Peyer's patch (tissue), 4 donors: ENCODE measurements around the gene SPINT1. TPM values are rescaled to one million over a fixed set of nuclear protein-coding genes. Genes with fewer than 3 reads are reported as not detected.

Experiments used
- DNase-seq, 3 donors: peaks; one replicate each; pipeline ENCODE4 v3.0.0-alpha.2; 2017 to 2019
- H3K27ac ChIP-seq, 4 donors: fragments of 200-600 bp; sonication (generic); one replicate each; pipeline ENCODE4 v1.5.1; 2016 to 2019
- H3K27me3 ChIP-seq, 2 donors: fragments of 200-600 bp; sonication (generic); one replicate each; pipeline ENCODE4 v1.5.1; 2019
- H3K36me3 ChIP-seq, 3 donors: fragments of 200-600 bp; sonication (generic); one replicate each; pipeline ENCODE4 v1.5.1; 2016 to 2019
- H3K4me1 ChIP-seq, 4 donors: fragments of 200-600 bp; sonication (generic); one replicate each; pipeline ENCODE4 v1.5.1; 2016 to 2019
- H3K4me3 ChIP-seq, 4 donors: fragments of 200-600 bp; sonication (generic); 1 replicate in 3 of 4; 2 replicates in 1 of 4; pipeline ENCODE4 v1.5.1; 2016 to 2019; ENCODE audit warnings: mild to moderate bottlenecking in 1 of 4
- H3K9me3 ChIP-seq, 4 donors: fragments of 200-600 bp; sonication (generic); one replicate each; pipeline ENCODE4 v1.5.1; 2016 to 2019; ENCODE audit warnings: mild to moderate bottlenecking in 1 of 4
- POLR2A ChIP-seq, 2 donors: fragments of 450-650 bp; IDR thresholded peaks; one replicate each; pipeline ENCODE4 v1.5.1; 2017; ENCODE audit warnings: antibody characterized with exemption in 2 of 2, mild to moderate bottlenecking in 2 of 2, moderate library complexity in 2 of 2
- total RNA-seq, 4 donors: library from RNA; depleted of rRNA; stranded (reverse); fragments of >200 nt; gene quantifications; one replicate each; pipeline ENCODE4 v1.1.0, GENCODE V29; 2016
- TF ChIP-seq, protein P1 (sequence below), 6 experiments: fragments of 450-650 bp in 4 of 6; fragments of 200-600 bp in 2 of 6; sonication (generic) in 1 of 6; IDR thresholded peaks; one replicate each; pipeline ENCODE4 v1.5.1; 2017 to 2019; ENCODE audit warnings: antibody characterized with exemption in 6 of 6, mild to moderate bottlenecking in 3 of 6, moderate library complexity in 1 of 6

The SPINT1 gene
- total RNA-seq, 4 donors from 2014 or later, result 103 to 991 (median 784) TPM

DNA sequence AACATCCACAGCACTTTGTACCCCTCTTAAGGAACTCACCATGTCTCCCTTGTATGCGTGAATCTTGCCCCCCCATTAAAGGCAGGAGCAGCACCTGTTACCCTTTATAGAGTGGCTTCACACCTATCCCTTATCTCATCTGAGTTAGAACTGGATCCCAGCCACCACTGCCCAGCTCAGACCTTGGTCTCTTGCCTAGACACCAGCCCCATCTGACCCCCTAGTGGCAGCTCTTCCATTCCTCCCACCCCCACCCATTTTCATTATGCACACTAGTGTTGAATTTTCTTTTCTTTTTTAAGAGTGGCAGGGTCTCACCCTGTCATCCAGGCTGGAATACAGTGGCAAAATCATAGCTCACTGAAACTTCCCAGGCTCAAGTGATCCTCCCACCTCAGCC is 40.2 kb upstream of the SPINT1 start:
- Histone ChIP-seq H3K36me3 (peaks cover 0 to 5% (median 0%) of the 10 kb centered on the region in 3 donors), H3K27ac (no peak overlapping the region), H3K27me3 (no peaks in the 10 kb centered on the region), H3K9me3 (no peaks in the 10 kb centered on the region), H3K4me1 (peaks cover 0 to 40% (median 10%) of the 10 kb centered on the region in 4 donors), H3K4me3 (no peak overlapping the region)
- TF ChIP-seq POLR2A (IDR thresholded peaks at IDR 0.05), result no peak
- TF ChIP-seq, protein P1, sequence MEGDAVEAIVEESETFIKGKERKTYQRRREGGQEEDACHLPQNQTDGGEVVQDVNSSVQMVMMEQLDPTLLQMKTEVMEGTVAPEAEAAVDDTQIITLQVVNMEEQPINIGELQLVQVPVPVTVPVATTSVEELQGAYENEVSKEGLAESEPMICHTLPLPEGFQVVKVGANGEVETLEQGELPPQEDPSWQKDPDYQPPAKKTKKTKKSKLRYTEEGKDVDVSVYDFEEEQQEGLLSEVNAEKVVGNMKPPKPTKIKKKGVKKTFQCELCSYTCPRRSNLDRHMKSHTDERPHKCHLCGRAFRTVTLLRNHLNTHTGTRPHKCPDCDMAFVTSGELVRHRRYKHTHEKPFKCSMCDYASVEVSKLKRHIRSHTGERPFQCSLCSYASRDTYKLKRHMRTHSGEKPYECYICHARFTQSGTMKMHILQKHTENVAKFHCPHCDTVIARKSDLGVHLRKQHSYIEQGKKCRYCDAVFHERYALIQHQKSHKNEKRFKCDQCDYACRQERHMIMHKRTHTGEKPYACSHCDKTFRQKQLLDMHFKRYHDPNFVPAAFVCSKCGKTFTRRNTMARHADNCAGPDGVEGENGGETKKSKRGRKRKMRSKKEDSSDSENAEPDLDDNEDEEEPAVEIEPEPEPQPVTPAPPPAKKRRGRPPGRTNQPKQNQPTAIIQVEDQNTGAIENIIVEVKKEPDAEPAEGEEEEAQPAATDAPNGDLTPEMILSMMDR (IDR thresholded peaks at IDR 0.05), result peak in 1 of 6 experiments; percentile 9
- no peak for DNase-seq

DNA sequence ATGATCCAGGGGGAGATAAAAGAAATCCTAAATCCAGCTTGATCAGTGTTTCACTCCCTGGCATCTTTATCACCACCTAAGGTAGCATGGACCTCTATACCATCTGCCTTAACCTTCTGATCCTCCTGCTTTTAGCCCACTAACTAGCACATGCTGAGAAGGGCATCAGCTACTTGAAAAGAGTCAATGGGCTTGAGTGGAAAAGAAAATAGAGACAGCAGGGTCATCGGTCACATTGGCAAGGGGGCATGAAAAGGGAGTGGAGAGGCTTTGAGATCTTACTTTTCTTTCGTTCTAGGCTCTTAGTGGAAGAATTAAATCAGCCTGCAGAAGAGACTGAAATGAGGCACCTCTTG is 37.2 kb upstream of the SPINT1 start:
- H3K27ac ChIP-seq, result peak overlapping the region; percentile 91 to 97 (median 96)
- H3K4me1 ChIP-seq, result peaks cover 0 to 46% (median 11%) of the 10 kb centered on the region in 4 donors
- no peak for DNase-seq
- TF ChIP-seq POLR2A (IDR thresholded peaks at IDR 0.05), result no peak
- TF ChIP-seq, protein P1 (IDR thresholded peaks at IDR 0.05), result no peak
- H3K27me3 ChIP-seq, result no peaks in the 10 kb centered on the region
- no peaks in the 10 kb centered on the region for H3K9me3 ChIP-seq
- H3K4me3 ChIP-seq, result peak overlapping the region; percentile 70 to 94 (median 90)
- H3K36me3 ChIP-seq, result peaks cover 0 to 15% (median 0%) of the 10 kb centered on the region in 3 donors

DNA sequence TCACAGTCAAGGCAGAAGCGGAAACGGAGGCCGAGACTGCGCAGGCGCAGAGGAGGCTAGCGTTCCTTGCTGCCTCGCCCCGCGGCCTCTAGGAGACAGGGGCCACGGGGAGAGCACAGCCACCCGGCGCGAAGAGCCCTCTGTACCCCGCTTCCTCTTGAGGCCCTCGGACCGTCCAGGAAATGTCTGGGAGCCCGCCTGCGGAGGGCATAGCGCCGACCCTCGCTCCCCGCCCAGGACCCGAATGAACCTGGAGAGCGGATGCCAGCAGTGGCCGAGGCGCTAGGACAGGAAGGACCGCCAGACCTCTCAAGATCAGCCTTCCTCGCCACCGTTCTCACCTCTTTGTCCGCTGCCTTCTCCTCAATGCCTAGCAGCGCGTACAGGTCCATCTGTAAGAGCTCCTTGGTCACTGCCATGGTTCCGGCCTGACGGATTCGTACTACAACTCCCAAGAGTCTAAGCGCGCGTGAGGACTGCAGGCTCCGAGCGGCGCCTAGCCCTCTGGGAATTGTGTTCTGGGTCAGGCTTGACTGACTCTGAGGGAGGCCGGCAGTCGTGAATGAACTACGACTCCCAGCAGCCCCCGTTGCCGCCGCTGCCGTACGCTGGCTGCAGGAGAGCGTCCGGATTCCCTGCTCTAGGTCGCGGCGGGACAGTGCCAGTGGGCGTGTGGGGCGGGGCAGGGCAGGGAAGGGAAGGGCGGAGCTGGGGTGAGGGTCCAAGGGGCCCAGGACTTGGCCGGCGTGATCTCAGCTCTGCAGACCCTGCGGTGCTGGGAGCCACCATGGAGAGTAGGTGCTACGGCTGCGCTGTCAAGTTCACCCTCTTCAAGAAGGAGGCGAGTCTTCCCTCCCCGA is 36.6 kb upstream of the SPINT1 start, which contains the start of the genes DNAJC17 and ZFYVE19:
DNAJC17 (minus strand) TSS at position 446 of the 860 bp plus-strand sequence; CDS start at position 419, 27 bp downstream.
ZFYVE19 (plus strand) TSS at position 62 of the 860 bp plus-strand sequence; CDS start at position 563, 501 bp downstream.
- Histone ChIP-seq H3K27me3 (no peaks in the 10 kb centered on the region), H3K9me3 (no peaks in the 10 kb centered on the region), H3K4me1 (peaks cover 0 to 46% (median 11%) of the 10 kb centered on the region in 4 donors), H3K36me3 (peaks cover 0 to 15% (median 0%) of the 10 kb centered on the region in 3 donors), H3K4me3 (peak within 1 kb of the TSS; percentile 70 to 94 (median 90)), H3K27ac (peak within 1 kb of the TSS; percentile 91 to 97 (median 96))
- TF ChIP-seq, protein P1 (IDR thresholded peaks at IDR 0.05), result peak in 4 of 6 experiments; percentile 11 to 44 (median 35)
- peak; percentile 49 to 63 for TF ChIP-seq POLR2A (IDR thresholded peaks at IDR 0.05)
- peak; percentile 96 to 98 (median 96) for DNase-seq

DNA sequence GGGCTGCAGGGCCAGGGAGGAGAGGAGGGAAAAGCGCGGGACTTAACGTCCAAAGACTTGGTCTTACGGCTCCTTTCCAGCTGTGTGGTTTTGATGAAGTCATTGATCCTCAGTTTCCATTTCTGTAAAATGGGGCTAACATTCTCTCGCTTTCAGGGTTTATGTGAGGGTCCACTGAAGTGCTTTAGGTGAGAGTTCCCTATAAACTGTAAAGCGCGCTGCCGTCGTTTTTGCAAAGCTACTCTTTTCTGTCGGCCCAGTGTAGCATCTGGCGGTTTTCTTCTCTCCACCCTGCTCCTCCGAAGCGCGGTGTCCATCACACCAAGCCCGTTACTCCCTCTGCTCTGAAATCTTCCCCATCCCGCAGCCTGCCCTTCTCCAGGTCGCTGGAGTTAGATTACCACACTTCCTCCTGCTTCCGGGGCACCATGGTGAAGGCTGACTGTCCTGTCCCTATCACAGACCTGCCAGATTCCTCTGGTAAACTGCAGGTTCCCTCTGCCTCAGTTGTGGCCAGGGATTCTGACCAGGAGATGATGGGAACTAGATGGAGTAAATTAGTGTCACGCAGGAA is 35.9 kb upstream of the SPINT1 start:
- Histone ChIP-seq H3K27me3 (no peaks in the 10 kb centered on the region), H3K9me3 (no peaks in the 10 kb centered on the region), H3K4me1 (peaks cover 0 to 46% (median 11%) of the 10 kb centered on the region in 4 donors), H3K36me3 (peaks cover 0 to 19% (median 0%) of the 10 kb centered on the region in 3 donors), H3K27ac (peak overlapping the region; percentile 91 to 97 (median 96)), H3K4me3 (peak overlapping the region; percentile 70 to 94 (median 90))
- DNase-seq, result no peak
- TF ChIP-seq, protein P1 (IDR thresholded peaks at IDR 0.05), result no peak
- TF ChIP-seq POLR2A (IDR thresholded peaks at IDR 0.05), result no peak

DNA sequence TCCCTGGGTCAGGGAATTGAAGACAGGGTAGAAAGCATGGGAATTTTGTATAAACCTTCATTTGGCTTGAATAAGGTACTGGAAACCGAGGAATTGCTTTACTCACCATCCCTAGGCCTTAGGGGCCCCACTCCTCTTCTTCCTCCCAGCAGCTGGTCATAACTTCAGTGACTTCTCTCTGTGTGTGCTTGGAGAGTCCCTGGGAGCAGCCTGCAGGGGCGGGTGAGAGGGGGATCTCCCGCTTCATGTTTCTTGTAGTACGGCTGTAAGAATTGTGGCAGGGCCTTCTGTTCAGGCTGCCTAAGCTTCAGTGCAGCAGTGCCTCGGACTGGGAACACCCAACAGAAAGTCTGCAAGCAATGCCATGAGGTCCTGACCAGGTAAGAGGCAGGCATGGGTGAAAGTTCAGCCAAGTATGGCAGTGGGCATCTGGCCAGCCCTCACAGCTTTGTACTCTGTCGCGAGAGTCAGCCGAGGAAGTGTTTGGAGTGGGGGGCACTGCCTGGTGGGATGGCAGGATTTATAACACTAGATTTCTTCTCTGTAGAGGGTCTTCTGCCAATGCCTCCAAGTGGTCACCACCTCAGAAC is 34.9 kb upstream of the SPINT1 start:
- Histone ChIP-seq H3K4me1 (peaks cover 0 to 36% (median 11%) of the 10 kb centered on the region in 4 donors), H3K9me3 (no peaks in the 10 kb centered on the region), H3K36me3 (peaks cover 0 to 29% (median 0%) of the 10 kb centered on the region in 3 donors), H3K4me3 (peak overlapping the region in 1 of 4 donors; percentile 92), H3K27ac (peak overlapping the region in 1 of 4 donors; percentile 97), H3K27me3 (no peaks in the 10 kb centered on the region)
- TF ChIP-seq, protein P1 (IDR thresholded peaks at IDR 0.05), result no peak
- no peak for TF ChIP-seq POLR2A (IDR thresholded peaks at IDR 0.05)
- DNase-seq, result no peak
